IPS-NIHi7 (cell line): Measurements from ENCODE around the gene CYP1A1.
A peak's percentile ranks its signal among the peaks of the same experiment; 100 is the strongest.
"Not testable (repeated sequence)": the region's sequence is repeated elsewhere in the genome, so short reads cannot be mapped to it uniquely, and the experiment has no call there.

Experiments used
- DNase-seq: peaks from one replicate; pipeline ENCODE4 v3.0.0; 2012; ENCODE audit warnings: mixed read lengths; ENCODE audit errors: extremely low spot score

The CYP1A1 gene

GRCh38 chr15:74738239-74738638 is 12.9 kb upstream of the CYP1A1 start:
- not testable (repeated sequence) for DNase-seq

DNA sequence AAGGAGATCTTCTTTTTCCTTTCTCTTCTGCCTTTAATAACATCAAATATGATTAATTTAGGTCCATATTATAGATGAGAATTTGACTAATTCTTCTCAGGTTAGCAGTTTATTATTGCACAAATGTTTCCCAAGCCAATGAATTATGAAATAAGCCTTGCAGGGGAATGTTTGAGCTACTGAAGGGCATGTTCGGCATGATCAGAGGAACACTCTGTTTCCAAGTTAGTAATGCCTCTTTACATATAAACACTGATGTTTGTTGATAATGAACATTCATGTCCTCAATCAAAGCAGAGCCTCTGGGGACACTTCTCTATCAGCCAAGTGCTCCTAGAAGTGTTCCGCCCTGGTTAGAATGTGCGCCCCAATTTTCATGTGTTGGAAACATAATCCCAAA is 10.0 kb upstream of the CYP1A1 start:
- no peak for DNase-seq

DNA sequence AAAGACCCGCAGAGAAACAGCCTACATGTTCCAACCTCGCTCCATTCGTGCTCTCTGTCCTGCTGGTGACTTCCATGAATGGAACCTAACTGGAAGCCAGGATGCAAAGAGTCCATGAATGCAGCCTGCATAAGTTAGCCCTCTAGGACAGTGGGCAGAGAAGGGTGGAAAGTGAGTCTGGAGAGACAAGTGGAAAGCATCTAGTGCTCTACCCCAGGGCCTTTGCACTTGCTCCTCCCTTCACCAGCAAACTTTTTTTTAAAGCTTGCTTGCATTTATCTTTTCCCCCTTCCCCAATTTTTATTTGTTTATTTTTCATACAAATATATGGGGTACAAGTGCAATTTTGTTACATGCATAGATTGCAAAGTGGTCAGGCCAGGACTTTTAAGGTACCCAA is 7.9 kb upstream of the CYP1A1 start:
- DNase-seq = no peak

DNA sequence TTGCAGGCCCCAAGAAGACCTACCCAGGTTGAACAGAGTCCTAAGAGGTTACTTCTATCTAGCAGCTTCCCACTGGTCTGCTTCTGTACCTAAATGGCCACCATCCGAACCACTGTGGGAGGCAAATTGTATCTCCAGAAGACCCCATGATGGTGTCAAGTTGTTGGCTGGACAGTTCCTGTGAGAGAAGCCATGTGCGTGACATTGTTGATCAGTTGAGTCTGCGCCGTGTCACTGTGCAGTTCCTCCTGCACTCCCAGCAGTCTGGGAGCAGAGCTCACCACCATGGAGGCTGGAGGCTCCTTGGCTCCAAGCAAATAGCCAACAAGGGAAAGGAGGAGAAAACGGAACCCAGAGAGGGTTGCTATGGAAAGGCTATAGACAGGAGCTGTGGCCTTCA is 7.5 kb upstream of the CYP1A1 start:
- no peak for DNase-seq

GRCh38 chr15:74730619-74731316 is 5.4 kb upstream of the CYP1A1 start:
- no peak for DNase-seq

DNA sequence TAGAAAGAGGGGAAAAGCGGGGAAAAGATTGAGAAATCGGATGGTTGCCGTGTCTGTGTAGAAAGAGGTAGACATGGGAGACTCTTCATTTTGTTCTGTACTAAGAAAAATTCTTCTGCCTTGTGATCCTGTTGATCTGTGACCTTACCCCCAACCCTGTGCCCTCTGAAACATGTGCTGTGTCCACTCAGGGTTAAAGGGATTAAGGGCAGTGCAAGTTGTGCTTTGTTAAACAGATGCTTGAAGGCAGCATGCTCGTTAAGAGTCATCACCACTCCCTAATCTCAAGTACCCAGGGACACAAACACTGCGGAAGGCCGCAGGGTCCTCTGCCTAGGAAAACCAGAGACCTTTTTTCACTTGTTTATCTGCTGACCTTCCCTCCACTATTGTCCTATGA is 4.0 kb upstream of the CYP1A1 start:
- not testable (repeated sequence) for DNase-seq

DNA sequence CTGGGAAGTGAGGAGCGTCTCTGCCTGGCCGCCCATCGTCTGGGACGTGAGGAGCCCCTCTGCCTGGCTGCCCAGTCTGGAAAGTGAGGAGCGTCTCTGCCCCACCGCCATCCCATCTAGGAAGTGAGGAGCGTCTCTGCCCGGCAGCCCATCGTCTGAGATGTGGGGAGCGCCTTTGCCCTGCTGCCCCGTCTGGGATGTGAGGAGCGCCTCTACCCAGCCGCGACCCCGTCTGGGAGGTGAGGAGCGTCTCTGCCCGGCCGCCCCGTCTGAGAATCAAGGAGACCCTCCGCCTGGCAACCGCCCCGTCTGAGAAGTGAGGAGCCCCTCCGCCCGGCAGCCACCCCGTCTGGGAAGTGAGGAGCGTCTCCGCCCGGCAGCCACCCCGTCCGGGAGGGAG is 3.4 kb upstream of the CYP1A1 start:
- not testable (repeated sequence) for DNase-seq

DNA sequence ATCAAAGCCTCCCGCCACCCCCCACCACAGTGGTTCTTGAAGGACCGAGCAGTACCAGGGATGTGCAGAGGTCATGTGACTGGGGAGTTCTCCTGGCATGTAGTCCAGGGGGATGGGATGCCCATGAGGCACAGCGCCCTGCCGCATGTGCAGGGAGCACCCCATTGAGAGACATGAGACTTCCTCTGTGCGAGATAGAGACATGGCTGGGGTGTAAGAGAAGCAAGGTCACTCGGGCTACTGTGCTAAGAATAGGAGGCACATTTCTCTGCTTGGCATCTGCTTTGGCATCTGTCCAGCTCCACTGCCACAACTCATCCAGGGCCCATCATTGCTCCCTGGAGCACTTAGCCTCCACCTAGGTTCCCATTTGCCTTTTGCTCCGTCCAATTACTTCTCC is 2.4 kb upstream of the CYP1A1 start:
- no peak for DNase-seq

DNA sequence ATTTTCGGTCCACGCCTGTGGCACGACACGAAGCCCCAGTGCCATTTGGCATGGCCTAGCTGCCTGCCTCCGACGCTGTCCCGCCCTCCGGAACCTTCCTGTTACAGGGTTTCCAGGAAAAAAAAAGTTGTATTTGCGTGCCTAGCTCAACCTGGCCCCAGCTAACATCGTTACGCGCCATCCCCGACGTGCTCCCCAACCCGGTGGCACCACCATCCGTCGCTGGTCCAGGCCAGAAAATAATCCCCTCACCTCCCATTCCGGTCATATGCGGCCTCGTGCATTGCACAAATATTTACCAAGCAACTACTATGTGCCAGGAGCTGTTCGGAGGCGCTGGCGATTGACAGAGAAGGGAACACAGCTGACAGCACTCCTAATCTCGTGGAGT is 1.4 kb upstream of the CYP1A1 start:
- no peak for DNase-seq

DNA sequence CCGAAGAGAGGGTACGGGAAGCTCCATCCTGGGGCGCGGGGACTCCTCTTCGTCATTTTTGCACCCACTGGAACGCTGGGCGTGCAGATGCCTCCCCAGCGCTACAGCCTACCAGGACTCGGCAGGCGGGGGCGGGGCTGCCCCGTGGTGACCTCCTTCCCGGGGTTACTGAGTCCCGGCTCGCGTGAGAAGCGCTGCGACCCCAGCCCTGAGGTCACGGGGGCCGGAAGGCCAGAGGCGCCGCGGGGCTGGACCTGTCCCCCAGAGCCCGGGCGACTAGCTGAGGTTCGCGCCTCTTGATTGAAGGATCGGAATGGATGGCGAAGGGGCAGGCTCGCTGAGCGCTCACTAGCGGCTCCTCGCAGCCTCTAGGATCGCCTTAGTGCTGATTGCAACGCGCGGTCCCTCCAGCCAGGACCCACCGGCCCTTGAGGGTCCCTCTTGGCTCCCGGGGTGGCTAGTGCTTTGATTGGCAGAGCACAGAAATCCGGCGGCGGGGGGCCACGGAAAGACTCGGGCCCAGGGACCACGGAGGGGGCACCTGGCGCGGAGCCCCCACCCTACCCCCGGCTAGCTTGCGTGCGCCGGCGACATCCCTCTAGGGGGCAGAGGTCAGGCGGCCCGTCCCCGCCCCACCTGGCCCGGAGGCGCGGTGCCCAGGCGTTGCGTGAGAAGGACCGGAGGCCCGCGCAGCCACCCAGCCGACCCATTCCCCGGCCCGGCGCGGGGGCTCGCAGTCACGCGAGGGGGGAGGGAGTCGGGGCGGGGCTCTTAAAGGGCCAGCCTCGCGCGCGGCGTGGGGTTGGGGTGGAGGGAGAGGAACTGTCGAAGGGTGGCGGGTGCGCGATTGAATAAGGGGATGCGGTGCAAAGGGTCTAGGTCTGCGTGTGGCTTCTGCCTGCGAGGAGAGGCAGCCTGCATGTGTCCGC is 781 bp upstream of the CYP1A1 start:
- peak; percentile 70 for DNase-seq

- peak; percentile 10 for DNase-seq
Observed at GRCh38 chr15:74724570-74725224, 631 bp downstream of the CYP1A1 start.

DNA sequence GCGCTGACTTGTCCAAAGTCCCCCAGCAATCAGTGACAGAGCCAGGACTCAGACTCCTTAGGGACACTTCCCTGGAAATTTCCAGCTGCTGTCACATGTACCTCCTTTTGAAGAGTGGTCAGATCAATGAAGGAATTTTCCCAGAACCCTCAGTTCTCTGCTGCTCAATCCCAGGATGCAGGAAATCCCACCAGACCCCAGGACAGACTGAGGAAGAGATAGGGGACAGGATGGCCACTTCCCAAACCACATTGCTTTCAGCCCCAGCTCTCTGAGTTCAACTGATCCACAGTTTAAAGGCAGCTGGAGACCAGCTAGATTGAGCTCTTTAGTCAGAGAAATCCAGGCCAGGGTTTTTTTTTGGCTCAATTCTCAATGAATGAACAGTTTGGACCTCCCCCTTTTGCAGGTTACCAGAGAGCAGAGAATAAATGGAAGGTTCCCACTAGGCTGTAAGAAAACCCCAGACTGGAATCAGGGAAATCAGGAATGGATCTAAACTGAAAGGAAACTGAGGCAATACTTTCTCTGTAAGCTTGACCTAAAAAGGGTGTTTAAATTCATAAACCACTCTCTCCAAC is 1.5 kb downstream of the CYP1A1 start:
- DNase-seq = peak; percentile 85

- DNase-seq = no peak
Observed at GRCh38 chr15:74723187-74723586, 2.1 kb downstream of the CYP1A1 start.

DNA sequence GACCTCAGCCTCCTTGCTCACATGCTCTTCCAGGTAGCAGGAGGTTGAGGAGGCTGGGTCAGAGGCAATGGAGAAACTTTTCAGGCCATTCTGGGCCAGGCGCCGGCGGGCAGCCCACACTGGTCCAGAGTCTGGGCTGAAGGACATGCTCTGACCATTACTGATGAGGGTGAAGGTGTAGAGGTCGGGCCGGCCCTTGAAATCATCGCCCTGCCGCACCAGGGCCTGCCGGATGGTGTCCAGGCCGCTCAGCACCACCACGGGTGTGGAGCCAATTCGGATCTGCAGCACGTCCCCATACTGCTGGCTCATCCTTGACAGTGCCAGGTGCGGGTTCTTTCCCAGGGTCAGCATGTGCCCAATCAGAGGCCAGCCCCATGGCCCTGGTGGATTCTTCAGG is 2.7 kb downstream of the CYP1A1 start:
- peak; percentile 1 for DNase-seq

DNA sequence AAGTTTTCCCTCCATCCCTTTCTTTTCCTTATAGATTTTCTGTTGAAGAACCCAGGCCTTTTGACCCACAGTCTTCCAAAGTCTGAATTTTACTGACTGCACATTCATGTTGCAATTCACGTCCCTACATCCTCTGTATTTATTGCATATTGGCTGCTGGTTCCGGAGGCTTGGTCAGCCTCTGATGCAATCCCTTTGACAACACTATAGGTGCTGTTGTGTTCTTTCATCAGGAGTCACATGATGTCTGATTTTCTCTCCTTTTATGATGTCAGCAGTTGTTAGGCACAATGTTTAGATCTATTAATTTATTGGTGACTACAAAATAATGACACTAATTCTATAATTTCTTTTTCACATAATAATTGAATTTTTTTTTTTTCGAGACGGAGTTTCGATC is 8.7 kb downstream of the CYP1A1 start:
- DNase-seq = peak; percentile 1

DNA sequence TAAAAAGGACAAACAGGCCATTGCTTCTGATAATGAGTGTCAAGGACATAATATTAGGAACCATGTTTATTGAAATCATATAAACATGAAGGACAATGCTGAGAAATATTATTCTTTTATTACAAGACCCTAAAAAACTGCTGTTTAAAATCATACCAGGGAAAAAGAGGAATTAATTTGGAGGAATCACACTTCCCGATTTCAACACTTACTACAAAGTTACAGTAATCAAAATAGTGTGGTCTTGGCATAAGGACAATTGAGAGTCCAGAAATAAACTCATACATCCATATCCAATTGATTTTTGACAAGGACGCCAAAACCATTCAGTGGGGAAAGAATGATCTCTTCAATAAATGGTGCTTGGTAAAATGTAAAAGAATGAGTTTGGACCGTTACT is 13.0 kb downstream of the CYP1A1 start:
- no peak for DNase-seq

- DNase-seq = no peak
Observed at GRCh38 chr15:74710319-74711094, 14.8 kb downstream of the CYP1A1 start.

- no peak for DNase-seq
Observed at GRCh38 chr15:74709892-74710291, 15.4 kb downstream of the CYP1A1 start.

GRCh38 chr15:74709011-74709410 is 16.3 kb downstream of the CYP1A1 start:
- no peak for DNase-seq

DNA sequence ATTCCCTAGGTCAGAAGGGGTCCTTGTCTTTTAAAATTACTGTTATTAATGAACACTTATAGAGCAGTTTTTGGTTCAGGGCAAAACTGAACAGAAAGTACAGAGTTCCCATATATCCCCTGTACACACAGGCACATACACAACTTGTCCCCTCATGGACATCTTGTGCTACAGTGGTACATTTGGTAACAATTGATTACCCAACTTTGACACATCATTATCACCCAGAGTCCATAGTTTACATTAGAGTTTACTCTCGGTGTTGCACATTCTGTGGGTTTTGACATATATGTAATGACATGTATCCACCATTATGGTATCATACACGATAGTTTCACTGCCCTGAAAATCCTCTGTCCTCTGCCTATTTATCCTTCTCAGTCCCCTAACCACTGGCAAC is 28.5 kb downstream of the CYP1A1 start:
- no peak for DNase-seq

DNA sequence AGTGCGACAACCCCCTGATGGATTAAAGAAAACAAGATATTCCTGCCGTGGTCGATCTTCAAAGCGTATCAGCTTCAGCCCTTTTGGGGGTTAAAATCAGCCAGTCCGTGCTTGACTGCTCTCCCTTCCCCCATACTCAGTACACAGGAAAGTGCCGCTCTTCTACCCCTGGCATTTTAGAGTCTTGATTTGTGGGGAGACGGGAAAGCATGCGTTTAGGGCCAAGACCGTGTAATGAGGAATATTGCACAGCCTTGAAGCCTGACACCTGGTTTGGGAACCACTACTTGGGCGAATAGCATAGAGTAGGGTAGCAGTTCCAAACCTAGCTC is 29.0 kb downstream of the CYP1A1 start:
- DNase-seq = no peak
